Activated CD4-positive, CD25-positive, alpha-beta regulatory T cell treated with anti-CD3 and anti-CD28 coated beads, Interleukin-2, amount 50 U/mL, for 24 hours (primary cell): ENCODE data around the gene INHBA.

Experiments used
- ATAC-seq, 2 donors: fragments of 150-1000 bp; cut with Tn5 transposase; one replicate each; pipeline ENCODE4 v1.10.0; 2021; ENCODE audit warnings: mild to moderate bottlenecking in 1 of 2, moderate library complexity in 1 of 2

INHBA gene

DNA sequence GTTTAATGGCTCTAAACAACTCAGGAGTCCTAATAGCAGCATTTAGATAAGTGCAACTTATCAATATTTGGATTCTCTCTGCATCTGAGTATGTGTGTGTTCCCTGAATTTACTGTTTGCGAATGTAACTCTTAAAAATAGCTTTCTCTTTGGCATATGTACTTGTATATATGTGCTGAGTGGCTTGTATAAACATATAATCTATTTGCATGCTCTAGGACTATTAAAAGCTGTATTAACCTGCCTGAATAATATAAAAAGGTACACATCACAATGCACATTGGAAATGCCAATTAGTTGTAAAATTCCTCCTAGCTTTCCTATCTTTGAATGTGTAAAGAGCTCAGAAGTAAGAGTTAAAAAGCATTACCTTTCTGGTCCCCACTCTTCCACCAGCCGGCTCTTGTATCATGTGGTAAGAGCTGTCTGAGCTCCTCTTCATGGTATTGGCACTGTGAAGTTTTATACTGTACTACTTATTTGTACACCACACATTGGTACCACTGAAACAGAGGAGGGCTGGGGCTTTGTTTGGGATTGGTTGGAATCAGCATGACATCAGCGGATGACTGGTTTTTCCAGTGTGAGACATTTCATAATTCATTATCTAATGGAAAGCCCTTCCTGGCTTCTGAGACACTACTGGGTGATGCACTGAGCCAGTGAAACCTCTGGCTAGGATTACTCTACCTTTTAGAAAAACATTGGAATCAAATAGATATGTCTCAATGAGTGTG lies at the start of gene INHBA:
INHBA (minus strand) TSS at position 456 of the 737 bp plus-strand sequence. CDS start 2,716 bp downstream, outside the sequence.
- ATAC-seq, result no peak

DNA sequence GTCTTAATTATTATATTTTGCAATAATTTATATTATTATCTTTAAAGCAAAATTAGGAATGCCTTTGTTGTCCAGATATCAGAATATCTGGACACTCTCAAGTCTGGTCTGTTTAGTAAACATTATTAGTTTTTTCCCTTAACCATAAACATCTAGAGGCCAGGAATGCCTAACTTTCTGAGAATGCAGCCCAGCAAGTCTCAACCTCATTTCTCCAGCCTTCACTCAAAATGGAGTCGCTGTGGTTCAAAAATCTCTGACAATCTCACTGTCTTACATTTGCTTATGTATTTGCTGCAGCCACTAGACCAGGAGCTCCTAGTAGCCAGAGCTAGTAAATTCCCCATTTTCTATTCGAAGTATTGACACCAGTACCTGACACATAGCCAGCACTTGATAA lies 49.7 kb upstream of the INHBA start:
- ATAC-seq, result no peak

- no peak for ATAC-seq
Measured at GRCh38 chr7:41750661-41751540, 48.0 kb upstream of the INHBA start.

DNA sequence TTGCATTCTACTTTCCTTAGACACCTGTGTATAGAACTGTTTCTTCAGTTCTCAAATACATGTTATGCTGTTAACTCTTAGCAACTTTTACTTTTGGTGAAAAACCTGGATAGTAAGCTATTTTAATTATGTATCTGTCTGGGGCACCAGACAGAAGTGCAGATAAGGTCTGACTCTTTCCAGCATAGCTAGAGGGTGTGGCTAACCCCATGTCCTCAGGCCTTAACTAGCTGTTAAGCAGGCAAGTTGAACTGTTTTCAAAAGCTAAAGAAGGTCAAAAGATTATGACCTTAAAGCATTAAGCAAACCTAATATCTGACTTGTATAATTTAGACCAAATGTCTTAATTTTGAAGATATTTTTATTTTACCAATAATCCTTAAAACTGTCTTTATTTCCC lies 45.1 kb upstream of the INHBA start:
- no peak for ATAC-seq

DNA sequence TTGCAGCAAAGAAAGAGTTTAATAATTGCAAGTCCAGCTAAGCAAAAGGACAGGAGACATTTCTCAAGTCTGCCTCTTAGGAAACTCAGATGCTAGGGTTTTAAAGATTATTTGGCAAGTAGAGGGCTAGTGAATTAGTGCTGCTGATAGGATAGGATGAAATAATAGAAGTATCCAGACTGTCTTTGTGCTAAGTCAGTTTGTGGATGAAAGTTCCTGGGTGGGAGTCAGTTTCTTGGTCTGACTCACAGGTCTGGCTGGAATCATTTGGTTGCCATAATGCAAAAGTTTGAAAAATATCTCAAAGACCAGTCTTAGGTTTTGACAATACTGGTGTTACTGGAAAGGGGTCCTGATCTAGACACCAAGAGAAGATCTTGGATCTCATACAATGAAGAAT lies 42.6 kb upstream of the INHBA start:
- ATAC-seq, result no peak

- no peak for ATAC-seq
Measured at GRCh38 chr7:41744161-41744560, 41.3 kb upstream of the INHBA start.

DNA sequence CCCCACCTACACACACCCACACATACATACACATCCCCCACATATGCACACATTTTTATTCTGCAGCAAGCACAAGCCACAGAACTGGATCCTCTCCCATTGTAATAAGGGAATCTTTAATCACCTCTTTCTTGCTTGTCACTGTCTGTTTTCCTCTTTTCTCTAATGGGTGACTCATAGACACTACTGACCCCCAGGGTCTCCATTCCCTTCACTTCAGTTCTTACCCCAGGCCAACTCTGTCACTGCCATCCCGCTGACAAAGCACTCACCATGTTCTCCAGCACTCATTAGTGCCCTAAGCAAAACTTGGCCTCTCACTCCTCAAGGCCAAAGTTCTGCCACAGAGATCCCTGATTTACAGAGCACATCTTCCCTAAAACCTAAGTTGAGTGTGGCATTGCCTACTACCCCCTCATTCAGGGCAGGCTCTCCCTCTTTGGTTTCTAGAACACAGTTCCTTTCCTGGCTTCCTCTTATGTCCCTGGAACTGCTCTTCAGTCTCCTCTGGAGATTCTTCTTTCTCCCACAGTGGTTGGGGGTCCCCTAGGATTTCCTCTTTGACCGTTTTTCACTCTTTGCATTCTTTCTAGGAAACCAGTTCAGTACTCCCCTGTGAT lies 39.6 kb upstream of the INHBA start:
- ATAC-seq, result no peak

GRCh38 chr7:41738806-41739205 lies 35.9 kb upstream of the INHBA start:
- ATAC-seq, result no peak

DNA sequence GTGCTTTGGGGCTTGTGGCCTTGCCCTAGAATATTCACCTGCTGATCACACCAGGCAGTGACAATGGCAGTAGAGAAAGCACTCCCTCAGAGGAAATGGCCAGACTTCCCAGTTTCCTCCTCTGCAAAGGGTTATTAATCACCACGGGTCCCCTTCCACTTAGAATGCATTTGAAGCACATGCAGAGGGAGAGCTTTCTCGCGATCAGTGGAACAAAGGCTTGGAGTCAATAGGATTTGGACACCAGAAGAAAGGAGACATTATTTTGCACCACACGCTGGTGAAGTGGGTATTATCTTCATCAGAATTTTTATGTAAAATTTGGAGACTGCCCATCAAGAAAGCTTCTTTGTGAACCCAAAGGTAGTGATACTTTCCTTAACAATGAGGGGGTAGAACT lies 35.4 kb upstream of the INHBA start:
- ATAC-seq, result no peak

- ATAC-seq, result no peak
Measured at GRCh38 chr7:41735206-41735605, 32.3 kb upstream of the INHBA start.

DNA sequence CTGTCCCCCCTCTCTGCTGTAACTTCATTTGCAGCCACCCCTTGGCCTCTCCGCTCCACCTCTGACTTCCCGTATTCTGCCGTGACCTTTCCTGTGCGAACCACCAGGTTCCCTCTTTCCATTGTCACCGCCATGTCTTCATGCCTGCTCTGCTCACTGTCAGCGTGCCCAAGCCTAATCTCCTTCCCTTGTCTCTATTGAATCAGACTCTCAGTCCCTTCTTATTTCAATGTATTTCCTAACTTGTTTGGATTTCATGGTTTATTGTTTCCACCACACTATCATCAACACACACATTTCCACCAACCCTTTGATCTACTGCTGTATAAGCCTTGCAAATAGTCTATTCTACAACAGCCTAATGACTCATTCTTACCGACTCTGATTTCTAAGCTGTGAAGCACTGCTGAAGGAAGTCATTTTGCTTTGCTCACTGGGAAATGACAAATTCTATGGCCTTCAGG lies 30.0 kb upstream of the INHBA start:
- ATAC-seq, result no peak

GRCh38 chr7:41732436-41732785 lies 29.5 kb upstream of the INHBA start:
- ATAC-seq, result no peak

DNA sequence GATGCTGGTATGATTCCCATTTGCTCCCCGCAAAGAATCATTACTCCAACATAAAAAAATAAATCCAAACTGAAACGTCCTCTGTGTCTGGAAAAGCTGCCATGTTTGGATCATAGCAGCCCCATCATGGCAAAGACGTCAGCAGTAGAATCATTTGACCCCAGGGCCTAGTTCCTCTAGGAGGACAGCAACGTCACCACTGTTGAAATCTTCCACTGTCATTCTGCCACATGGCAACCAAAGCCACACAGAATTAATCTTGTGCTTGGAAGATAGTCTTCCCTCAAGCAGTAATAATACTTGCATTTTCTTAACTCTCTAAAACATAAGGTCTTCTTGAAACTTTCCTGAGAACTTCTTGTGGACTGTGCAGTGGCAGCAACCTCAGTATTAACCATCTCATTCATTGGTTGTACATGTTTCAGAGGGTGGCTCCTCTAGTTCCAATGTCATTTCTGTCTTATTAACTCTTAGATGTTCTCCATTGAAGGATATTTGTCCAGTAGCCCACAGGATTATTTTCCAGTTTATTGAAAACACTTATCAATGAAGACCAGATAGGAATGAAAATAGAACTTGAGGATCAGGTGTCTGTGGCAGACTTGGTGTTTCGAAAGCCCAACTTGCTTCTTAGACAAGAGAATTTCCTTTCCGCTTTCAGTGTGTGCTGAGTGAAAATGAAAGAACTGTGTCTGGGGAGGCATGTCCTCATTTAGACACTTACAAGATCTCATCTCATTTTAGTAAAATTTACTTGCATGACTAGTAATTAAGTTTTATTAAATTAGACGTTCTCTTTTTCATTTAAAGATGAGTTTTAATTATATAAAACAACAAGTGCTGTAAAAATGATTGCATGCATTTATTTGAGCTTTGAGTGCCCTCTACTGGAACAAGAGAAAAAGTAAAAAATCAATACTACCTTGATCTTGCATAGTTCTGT lies 28.9 kb upstream of the INHBA start:
- peak in 1 of 2 donors; percentile 38 for ATAC-seq

DNA sequence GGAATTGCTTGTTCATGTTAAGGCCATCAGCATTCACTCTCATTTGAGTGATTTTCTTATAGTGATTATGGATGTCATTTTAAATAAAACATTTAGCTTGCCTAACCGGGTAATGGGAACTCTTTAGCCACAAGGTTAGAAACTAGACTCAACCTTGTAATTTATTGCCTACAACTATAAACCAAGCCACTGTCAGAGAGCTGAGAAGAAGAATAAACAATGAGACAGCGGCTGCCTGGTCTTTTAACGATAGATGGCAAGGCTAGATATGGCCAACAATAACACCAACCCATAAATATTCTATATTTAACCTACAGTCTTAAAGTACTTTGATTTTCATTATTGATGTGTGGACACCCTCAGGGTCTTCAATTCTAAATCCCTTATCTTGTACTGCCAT lies 27.8 kb upstream of the INHBA start:
- ATAC-seq, result no peak

GRCh38 chr7:41730161-41730560 lies 27.3 kb upstream of the INHBA start:
- ATAC-seq, result no peak

DNA sequence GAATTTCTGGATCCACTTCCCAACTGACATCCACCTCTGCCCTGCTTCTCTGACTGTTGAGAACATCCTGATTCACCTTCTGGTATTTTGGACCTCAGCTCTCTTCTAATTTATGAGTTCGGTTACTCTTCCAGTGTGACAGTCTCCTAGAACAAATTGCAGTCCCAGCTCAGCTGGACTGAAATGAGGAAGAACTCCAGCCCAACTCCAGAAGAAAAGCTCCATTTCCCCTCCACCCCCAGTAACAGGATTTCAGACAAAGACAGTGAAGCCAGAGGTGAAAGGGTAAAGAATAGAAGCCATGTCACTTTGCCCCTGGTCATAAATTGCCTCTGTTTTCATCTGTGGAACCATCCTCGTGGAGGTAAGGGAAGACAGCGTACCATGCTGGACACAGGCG lies 26.2 kb upstream of the INHBA start:
- no peak for ATAC-seq

GRCh38 chr7:41725013-41725412 lies 22.1 kb upstream of the INHBA start:
- ATAC-seq, result no peak

DNA sequence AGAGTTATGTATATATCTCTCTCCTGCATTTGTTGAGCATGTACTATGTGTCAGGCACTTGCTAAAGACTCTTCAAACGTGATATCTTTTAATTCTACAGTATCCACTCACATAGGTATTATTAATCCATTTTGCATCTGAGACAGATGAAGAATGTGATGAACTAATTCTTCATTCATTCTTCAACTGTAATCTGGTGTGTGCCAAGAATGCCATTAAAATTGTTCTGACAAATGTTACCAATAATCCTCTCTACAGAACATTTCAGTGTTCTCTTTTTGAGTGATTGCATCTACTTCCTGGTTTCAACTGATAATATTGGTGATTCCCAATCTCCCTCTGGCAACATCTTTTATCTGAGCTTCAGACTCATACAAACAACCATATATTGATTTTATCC lies 18.0 kb upstream of the INHBA start:
- no peak for ATAC-seq

DNA sequence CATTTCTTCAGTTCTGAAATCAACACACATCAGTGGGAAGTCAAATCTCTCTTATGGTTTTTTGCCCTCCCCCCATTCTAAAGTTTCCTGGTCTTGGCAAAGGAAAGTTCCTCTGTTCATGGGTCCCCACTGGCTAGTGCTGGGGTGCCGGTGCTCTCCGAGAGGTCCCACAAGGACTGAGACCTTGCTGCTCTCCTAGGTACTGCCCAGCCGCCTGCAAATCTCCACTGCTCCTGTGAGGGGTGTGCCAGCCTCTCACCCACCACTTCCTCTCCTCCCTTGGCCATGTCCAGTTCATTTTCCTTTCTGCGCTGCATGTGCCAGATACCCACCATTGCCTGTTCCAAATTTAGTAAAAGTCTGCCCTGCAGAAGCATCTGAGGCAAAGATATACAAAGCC lies 17.2 kb upstream of the INHBA start:
- no peak for ATAC-seq

DNA sequence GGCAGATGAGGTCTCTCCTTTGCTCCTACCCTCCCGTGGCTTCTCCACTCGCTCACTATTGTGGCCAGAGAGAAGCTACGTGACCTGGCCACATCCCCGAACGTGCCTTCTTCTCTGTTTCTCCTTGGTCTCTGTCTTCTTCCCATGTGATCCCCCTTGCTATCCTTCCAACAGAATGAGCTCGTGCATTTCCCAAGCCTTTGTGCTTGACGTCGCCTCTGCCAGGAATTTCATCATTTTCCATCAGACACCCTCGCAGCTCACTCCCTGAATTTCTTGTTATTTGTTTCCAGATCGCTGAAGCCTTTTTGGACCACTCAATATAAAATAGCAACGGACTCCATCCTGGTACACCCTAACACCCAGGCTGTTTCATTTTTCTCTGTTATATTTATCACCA lies 13.8 kb upstream of the INHBA start:
- ATAC-seq, result no peak

DNA sequence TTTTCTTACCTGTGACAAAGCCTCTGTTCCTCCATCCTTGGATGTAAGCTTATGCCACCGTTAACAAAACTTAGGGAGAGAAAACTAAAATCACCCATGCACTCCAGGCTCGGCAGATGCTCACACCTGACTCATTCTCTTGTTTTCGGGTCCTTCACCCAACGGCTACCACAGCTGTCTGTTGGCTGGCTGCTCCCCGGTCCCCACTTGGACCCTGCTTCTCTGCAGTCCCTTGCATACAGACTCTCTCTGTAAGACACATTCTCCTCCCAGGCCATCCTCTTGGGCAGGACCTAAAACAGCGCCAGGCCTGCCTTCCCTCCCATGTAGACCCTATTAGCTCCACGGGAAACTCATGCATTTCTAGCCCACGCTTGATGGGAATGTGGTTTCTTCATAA lies 12.1 kb upstream of the INHBA start:
- no peak for ATAC-seq

- no peak for ATAC-seq
Measured at GRCh38 chr7:41711283-41712064, 8.6 kb upstream of the INHBA start.
